PC-3 (cell line): Measurements from ENCODE around the gene HMGCLL1.

ENCODE experiments used
- CTCF ChIP-seq: fragments of 300-600 bp; sonication (generic); conservative IDR thresholded peaks from 2 replicates; pipeline ENCODE4 v1.5.1; 2017; ENCODE audit warnings: antibody characterized with exemption, low read depth, mild to moderate bottlenecking, low read length
- EZH2 ChIP-seq: fragments of 300-600 bp; sonication (generic); IDR thresholded peaks from one replicate; pipeline ENCODE4 v1.6.1; 2017; ENCODE audit warnings: antibody characterized with exemption, mild to moderate bottlenecking, low read length; ENCODE audit not compliant: unreplicated experiment

GRCh38 chr6:55456016-55456415 lies 123.0 kb downstream of the HMGCLL1 start:
- TF ChIP-seq EZH2, result no peak
- no peak for TF ChIP-seq CTCF
